HepG2 (cell line): ENCODE data around the gene TTC9. TPM values are rescaled to one million over a fixed set of nuclear protein-coding genes. Genes with fewer than 3 reads are reported as not detected.

Experiments used
- ISL2 ChIP-seq: sonication (generic); formaldehyde crosslinking; IDR thresholded peaks from 2 replicates; pipeline ENCODE4 v1.5.0; 2020; ENCODE audit warnings: missing genetic modification reagents
- PATZ1 ChIP-seq: sonication (generic); formaldehyde crosslinking; IDR thresholded peaks from 2 replicates; pipeline ENCODE4 v1.4.0; 2020; ENCODE audit warnings: missing genetic modification reagents
- SOX5 ChIP-seq: IDR thresholded peaks from 2 replicates; pipeline ENCODE4 v1.6.1; 2016; ENCODE audit warnings: borderline replicate concordance
- STAG1 ChIP-seq: sonication (generic); formaldehyde crosslinking; IDR thresholded peaks from 2 replicates; pipeline ENCODE4 v1.4.0; 2020; ENCODE audit warnings: missing genetic modification reagents
- TFE3 ChIP-seq: IDR thresholded peaks from 2 replicates; pipeline ENCODE4 v1.6.1; 2016
- ZNF142 ChIP-seq: sonication (generic); formaldehyde crosslinking; IDR thresholded peaks from 2 replicates; pipeline ENCODE4 v1.4.0; 2020; ENCODE audit warnings: missing genetic modification reagents
- polyA plus RNA-seq, 8 experiments: library from polyadenylated mRNA; depleted of rRNA in 3 of 8; stranded (reverse) in 7 of 8; unstranded in 1 of 8; fragments of >200 nt; fragmentation: Illumina TruSeq in 4 of 8; extraction: Trizol in 4 of 8; gene quantifications; 2 replicates each; pipeline versions ENCODE4 v1.2.1 to v1.2.3, GENCODE V29; 2011 to 2016; ENCODE audit warnings: low read depth in 4 of 8, missing spikeins in 1 of 8, mixed read lengths in 1 of 8; ENCODE audit not compliant: insufficient read depth in 1 of 8
- total RNA-seq, 5 experiments: library from RNA; depleted of rRNA; stranded (reverse); fragments of >200 nt; fragmentation: Illumina TruSeq; extraction: Trizol; gene quantifications; 2 replicates each; pipeline ENCODE4 v1.2.3, GENCODE V29; 2016; ENCODE audit warnings: low read depth in 1 of 5
- TF ChIP-seq, protein P1 (sequence below): sonication (generic); formaldehyde crosslinking; IDR thresholded peaks from 2 replicates; pipeline ENCODE4 v1.5.1; 2020; ENCODE audit warnings: missing genetic modification reagents, mild to moderate bottlenecking, borderline replicate concordance
- TF ChIP-seq, protein P2 (sequence below): sonication (generic); formaldehyde crosslinking; IDR thresholded peaks from 2 replicates; pipeline ENCODE4 v1.4.0; 2020; ENCODE audit warnings: mild to moderate bottlenecking, missing genetic modification reagents, borderline replicate concordance
- TF ChIP-seq, protein P3 (sequence below): sonication (generic); formaldehyde crosslinking; IDR thresholded peaks from 2 replicates; pipeline ENCODE4 v1.4.0; 2020; ENCODE audit warnings: low read depth, mild to moderate bottlenecking, missing genetic modification reagents

Gene TTC9
- total and polyA plus RNA-seq, 2 of the 13 experiments (the other 11 are each of a cell fraction or from before 2014, with no cell fraction given) = 0.13 to 0.30 TPM

GRCh38 chr14:70707138-70708038, 65.7 kb downstream of the TTC9 start (continued):
- TF ChIP-seq ZNF142 (CRISPR knock-in tag) = no peak
- TF ChIP-seq, protein P1, sequence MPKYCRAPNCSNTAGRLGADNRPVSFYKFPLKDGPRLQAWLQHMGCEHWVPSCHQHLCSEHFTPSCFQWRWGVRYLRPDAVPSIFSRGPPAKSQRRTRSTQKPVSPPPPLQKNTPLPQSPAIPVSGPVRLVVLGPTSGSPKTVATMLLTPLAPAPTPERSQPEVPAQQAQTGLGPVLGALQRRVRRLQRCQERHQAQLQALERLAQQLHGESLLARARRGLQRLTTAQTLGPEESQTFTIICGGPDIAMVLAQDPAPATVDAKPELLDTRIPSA = no peak
- TF ChIP-seq ISL2 = no peak
- TF ChIP-seq PATZ1 (CRISPR knock-in tag) = peak; percentile 96
- TF ChIP-seq, protein P2, sequence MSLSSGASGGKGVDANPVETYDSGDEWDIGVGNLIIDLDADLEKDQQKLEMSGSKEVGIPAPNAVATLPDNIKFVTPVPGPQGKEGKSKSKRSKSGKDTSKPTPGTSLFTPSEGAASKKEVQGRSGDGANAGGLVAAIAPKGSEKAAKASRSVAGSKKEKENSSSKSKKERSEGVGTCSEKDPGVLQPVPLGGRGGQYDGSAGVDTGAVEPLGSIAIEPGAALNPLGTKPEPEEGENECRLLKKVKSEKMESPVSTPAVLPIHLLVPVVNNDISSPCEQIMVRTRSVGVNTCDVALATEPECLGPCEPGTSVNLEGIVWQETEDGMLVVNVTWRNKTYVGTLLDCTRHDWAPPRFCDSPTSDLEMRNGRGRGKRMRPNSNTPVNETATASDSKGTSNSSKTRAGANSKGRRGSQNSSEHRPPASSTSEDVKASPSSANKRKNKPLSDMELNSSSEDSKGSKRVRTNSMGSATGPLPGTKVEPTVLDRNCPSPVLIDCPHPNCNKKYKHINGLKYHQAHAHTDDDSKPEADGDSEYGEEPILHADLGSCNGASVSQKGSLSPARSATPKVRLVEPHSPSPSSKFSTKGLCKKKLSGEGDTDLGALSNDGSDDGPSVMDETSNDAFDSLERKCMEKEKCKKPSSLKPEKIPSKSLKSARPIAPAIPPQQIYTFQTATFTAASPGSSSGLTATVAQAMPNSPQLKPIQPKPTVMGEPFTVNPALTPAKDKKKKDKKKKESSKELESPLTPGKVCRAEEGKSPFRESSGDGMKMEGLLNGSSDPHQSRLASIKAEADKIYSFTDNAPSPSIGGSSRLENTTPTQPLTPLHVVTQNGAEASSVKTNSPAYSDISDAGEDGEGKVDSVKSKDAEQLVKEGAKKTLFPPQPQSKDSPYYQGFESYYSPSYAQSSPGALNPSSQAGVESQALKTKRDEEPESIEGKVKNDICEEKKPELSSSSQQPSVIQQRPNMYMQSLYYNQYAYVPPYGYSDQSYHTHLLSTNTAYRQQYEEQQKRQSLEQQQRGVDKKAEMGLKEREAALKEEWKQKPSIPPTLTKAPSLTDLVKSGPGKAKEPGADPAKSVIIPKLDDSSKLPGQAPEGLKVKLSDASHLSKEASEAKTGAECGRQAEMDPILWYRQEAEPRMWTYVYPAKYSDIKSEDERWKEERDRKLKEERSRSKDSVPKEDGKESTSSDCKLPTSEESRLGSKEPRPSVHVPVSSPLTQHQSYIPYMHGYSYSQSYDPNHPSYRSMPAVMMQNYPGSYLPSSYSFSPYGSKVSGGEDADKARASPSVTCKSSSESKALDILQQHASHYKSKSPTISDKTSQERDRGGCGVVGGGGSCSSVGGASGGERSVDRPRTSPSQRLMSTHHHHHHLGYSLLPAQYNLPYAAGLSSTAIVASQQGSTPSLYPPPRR (CRISPR knock-in tag) = peak; percentile 50; the same call in 1 of the 2 replicates
- TF ChIP-seq STAG1 (CRISPR knock-in tag) = no peak
- TF ChIP-seq TFE3 (CRISPR knock-in tag) = 0 out of 2 replicates have a peak, but pooled peaks have one; percentile 30
- TF ChIP-seq, protein P3, sequence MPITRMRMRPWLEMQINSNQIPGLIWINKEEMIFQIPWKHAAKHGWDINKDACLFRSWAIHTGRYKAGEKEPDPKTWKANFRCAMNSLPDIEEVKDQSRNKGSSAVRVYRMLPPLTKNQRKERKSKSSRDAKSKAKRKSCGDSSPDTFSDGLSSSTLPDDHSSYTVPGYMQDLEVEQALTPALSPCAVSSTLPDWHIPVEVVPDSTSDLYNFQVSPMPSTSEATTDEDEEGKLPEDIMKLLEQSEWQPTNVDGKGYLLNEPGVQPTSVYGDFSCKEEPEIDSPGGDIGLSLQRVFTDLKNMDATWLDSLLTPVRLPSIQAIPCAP (CRISPR knock-in tag) = no peak
- peak; percentile 65; the same call in 1 of the 2 replicates for TF ChIP-seq SOX5 (CRISPR knock-in tag)
